Calu3 (cell line): Measurements from ENCODE around the gene ITCH. TPM values are rescaled to one million over a fixed set of nuclear protein-coding genes. Genes with fewer than 3 reads are reported as not detected.

Source experiments
- BruUV-seq: library from RNA; stranded (reverse); fragments of 400-500 nt; replicated peaks from 2 replicates; lab custom pipeline; 2021; lab: Mats Ljungman, UMichigan
- CTCF ChIA-PET: fragments of 300-600 bp; sonication (Branson Sonifier 250); formaldehyde crosslinking; loops from one replicate; lab custom pipeline; 2022; ENCODE audit warnings: antibody characterized with exemption; lab: Charles Lee
- DNase-seq: peaks from one replicate; pipeline ENCODE4 v3.0.0; 2022
- H3K27ac Mint-ChIP-seq: one replicate; pipeline ENCODE4 v1.8.0; 2022; ENCODE audit warnings: mixed read lengths; ENCODE audit not compliant: unreplicated experiment
- H3K27me3 Mint-ChIP-seq: one replicate; pipeline ENCODE4 v1.8.0; 2022; ENCODE audit warnings: mixed read lengths; ENCODE audit not compliant: unreplicated experiment
- H3K36me3 Mint-ChIP-seq: one replicate; pipeline ENCODE4 v1.8.0; 2022; ENCODE audit warnings: mild to moderate bottlenecking, moderate library complexity, mixed read lengths; ENCODE audit not compliant: insufficient read depth, unreplicated experiment
- H3K4me1 Mint-ChIP-seq: one replicate; pipeline ENCODE4 v1.8.0; 2022; ENCODE audit warnings: mild to moderate bottlenecking, low read depth, mixed read lengths; ENCODE audit not compliant: unreplicated experiment
- H3K4me3 Mint-ChIP-seq: one replicate; pipeline ENCODE4 v1.8.0; 2022; ENCODE audit warnings: mild to moderate bottlenecking, low read depth, moderate library complexity, mixed read lengths; ENCODE audit not compliant: unreplicated experiment
- H3K9me3 Mint-ChIP-seq: one replicate; pipeline ENCODE4 v1.8.0; 2022; ENCODE audit warnings: low read depth, mixed read lengths; ENCODE audit not compliant: unreplicated experiment
- intact Hi-C: fragments of 100-400 bp; cut with micrococcal nuclease; formaldehyde crosslinking; loops from one replicate; pipeline ENCODE4 v1.10.0; 2022; ENCODE audit not compliant: unreplicated experiment
- total RNA-seq: library from RNA; stranded (reverse); gene quantifications from 2 replicates; pipeline ENCODE4 v1.2.3, GENCODE V29; 2022
- TF ChIP-seq, protein P1 (sequence below): fragments of 200-600 bp; IDR thresholded peaks from one replicate; pipeline ENCODE4 v1.8.0; 2022; ENCODE audit warnings: antibody characterized with exemption; ENCODE audit not compliant: unreplicated experiment

Gene ITCH
- total RNA-seq, 1 experiment from 2014 or later = 91.6 TPM

DNA sequence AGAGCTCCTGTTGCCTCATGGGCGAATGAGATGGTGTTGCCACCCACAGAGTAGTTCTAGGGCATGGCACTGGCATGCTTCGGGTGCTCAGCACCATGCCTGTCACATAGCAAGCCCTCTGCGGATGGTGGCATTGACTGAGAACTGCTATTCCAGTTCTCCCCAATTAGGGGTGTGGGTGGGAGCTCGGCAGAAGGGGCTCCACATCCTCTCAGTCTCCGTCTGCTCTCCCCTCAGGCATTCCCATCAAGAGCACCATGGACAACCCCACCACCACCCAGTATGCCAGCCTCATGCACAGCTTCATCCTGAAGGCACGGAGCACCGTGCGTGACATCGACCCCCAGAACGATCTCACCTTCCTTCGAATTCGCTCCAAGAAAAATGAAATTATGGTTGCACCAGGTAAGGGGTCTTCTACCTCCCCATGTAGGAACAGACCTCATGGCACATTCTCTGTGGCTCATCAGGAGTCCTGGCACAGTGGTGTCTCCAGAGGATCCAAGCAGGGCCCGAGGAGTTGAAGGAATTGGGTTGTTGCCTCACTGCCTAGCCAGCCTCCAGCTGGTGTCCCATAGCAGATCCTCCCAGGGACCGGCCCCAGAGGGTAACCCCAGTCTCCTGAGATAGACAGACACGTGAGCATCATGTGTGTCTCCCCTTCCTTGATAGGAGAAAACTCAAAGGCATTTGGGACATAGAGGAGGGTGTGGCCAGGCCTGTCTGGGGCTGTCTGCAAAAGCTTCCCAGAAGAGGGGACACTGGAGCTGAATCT is 171.5 kb downstream of the ITCH start:
- H3K27ac Mint-ChIP-seq = peak overlapping the region; percentile 11
- CTCF ChIA-PET = interaction anchor here (1.0 kb wide), 1 partner anchor 13 kb away, joined by 3 read pairs; no protein-coding TSS in a partner anchor
- intact Hi-C loops = no loop called here
- no peaks in the 10 kb centered on the region for H3K9me3 Mint-ChIP-seq
- TF ChIP-seq, protein P1, sequence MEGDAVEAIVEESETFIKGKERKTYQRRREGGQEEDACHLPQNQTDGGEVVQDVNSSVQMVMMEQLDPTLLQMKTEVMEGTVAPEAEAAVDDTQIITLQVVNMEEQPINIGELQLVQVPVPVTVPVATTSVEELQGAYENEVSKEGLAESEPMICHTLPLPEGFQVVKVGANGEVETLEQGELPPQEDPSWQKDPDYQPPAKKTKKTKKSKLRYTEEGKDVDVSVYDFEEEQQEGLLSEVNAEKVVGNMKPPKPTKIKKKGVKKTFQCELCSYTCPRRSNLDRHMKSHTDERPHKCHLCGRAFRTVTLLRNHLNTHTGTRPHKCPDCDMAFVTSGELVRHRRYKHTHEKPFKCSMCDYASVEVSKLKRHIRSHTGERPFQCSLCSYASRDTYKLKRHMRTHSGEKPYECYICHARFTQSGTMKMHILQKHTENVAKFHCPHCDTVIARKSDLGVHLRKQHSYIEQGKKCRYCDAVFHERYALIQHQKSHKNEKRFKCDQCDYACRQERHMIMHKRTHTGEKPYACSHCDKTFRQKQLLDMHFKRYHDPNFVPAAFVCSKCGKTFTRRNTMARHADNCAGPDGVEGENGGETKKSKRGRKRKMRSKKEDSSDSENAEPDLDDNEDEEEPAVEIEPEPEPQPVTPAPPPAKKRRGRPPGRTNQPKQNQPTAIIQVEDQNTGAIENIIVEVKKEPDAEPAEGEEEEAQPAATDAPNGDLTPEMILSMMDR = no peak
- H3K27me3 Mint-ChIP-seq = no peaks in the 10 kb centered on the region
- H3K36me3 Mint-ChIP-seq = peaks cover 56% of the 10 kb centered on the region
- DNase-seq = no peak
- peaks cover 14% of the 10 kb centered on the region for H3K4me1 Mint-ChIP-seq
- H3K4me3 Mint-ChIP-seq = no peak overlapping the region
- BruUV-seq = no TSS peak

DNA sequence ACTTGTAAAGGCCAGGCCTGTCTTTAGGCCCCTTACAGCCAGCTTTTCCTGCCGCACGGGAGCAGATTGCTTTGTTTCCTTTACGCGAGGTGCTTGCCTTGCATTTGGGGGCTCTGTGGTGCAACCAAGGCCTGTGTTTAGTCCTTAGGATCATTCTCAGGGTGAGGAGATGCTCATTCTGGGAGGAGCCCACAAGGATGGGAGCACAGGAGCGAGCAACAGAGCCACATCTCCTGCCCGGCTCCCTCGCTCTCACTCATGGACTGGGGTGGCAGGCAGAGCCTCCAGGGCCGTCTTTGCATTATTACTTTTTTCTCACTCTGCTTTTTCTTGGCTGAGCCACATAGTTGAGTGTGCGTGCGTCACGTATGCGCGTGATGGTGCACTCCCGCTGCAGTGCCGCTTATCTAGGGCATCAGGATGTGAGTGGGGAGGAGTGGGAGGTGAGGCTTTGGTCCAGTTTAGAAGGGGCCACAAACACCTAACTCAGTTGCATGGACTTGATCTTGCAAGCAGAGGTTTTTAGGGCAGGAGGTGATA is 172.3 kb downstream of the ITCH start:
- H3K27me3 Mint-ChIP-seq = no peaks in the 10 kb centered on the region
- peaks cover 56% of the 10 kb centered on the region for H3K36me3 Mint-ChIP-seq
- BruUV-seq = no TSS peak
- H3K4me1 Mint-ChIP-seq = peaks cover 13% of the 10 kb centered on the region
- H3K27ac Mint-ChIP-seq = no peak overlapping the region
- DNase-seq = no peak
- H3K9me3 Mint-ChIP-seq = no peaks in the 10 kb centered on the region
- TF ChIP-seq, protein P1 = no peak
- CTCF ChIA-PET = interaction anchor here (0.5 kb wide), 1 partner anchor 224 kb away, joined by 3 read pairs; no protein-coding TSS in a partner anchor
- intact Hi-C loops = no loop called here
- no peak overlapping the region for H3K4me3 Mint-ChIP-seq

DNA sequence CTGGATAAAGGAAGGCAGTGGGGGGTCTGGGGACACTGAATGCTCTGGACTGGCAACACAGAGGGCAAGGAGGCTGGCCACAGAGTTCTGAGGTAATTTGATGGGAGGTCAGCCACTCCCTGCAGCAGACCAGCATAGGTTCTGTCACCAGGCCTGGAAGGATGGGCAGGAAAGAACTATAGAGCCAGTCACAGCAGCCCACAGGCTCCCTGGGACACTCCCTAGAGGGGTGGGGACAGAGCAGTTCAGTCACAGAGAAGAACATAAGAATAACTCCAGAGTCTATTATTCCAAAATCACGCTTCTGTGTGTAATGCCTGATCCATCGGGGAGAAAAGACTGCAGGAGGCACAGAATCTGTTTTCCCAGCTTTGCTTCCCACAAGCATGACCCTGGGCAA is 172.8 kb downstream of the ITCH start:
- intact Hi-C loops = no loop called here
- H3K4me1 Mint-ChIP-seq = peaks cover 8% of the 10 kb centered on the region
- CTCF ChIA-PET = interaction anchor here (0.5 to 0.8 kb wide), 4 partner anchors 32 to 822 kb away, joined by 3 to 5 read pairs (median 4); no protein-coding TSS in a partner anchor

DNA sequence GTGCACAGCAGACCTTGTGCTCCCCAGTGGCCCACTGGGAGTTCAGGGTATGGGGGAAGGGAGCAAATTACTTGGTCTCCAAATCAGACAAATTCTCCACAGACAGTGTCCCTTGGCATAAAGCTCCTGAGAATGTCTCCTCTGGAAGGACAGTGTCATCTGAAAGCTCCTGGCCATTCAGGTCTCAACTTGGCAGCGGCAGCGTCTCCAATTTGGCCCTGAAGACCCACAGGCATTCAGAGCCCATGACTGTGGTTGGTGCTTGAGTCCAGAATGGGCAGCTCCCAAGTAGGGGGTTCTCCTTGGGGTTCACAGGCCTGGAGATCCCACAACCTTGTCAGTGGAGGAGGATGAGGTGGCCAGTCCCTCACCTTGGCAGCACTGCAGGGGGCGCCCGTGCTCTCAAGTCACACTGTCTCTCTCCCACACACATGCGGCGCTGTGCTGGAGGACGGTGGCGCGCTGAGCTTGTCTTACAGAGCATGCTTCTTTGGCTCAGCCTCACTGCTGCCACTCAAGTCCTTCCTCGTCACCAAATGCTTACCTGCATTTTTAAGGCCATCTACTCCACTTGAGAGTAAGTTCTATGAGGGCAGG is 173.8 kb downstream of the ITCH start:
- no TSS peak for BruUV-seq

More for the DNA sequence above, 172.8 kb downstream of the ITCH start:
- DNase-seq = no peak
- TF ChIP-seq, protein P1 = no peak
- Mint-ChIP-seq H3K9me3 (no peaks in the 10 kb centered on the region), H3K27me3 (no peaks in the 10 kb centered on the region), H3K36me3 (peaks cover 56% of the 10 kb centered on the region), H3K27ac (no peak overlapping the region), H3K4me3 (no peak overlapping the region)
- BruUV-seq = no TSS peak

More for the DNA sequence above, 173.8 kb downstream of the ITCH start:
- Mint-ChIP-seq H3K27me3 (no peaks in the 10 kb centered on the region), H3K4me1 (peaks cover 6% of the 10 kb centered on the region), H3K4me3 (no peak overlapping the region), H3K9me3 (no peaks in the 10 kb centered on the region), H3K27ac (no peak overlapping the region), H3K36me3 (peaks cover 63% of the 10 kb centered on the region)
- intact Hi-C loops = no loop called here
- CTCF ChIA-PET = interaction anchor here (0.7 to 0.8 kb wide), 2 partner anchors 33 to 47 kb away, joined by 3 to 4 read pairs; no protein-coding TSS in a partner anchor
- DNase-seq = no peak
- TF ChIP-seq, protein P1 = peak; percentile 39
